Stomach (tissue), 19 donors: Measurements from ENCODE around the gene TEDC1. TPM values are rescaled to one million over a fixed set of nuclear protein-coding genes. Genes with fewer than 3 reads are reported as not detected.

ENCODE experiments used
- DNase-seq, 2 donors: peaks; one replicate each; pipeline versions ENCODE4 v3.0.0 to v3.0.0-alpha.2; 2013 to 2019
- H3K27ac ChIP-seq, 5 donors: fragments of 200-600 bp in 4 of 5; sonication (generic) in 4 of 5; one replicate each; pipeline ENCODE4 v1.5.1; 2013 to 2019; ENCODE audit warnings: mild to moderate bottlenecking in 1 of 5, moderate library complexity in 1 of 5
- H3K27me3 ChIP-seq, 3 donors: fragments of 200-600 bp; sonication (generic); one replicate each; pipeline ENCODE4 v1.5.1; 2017 to 2019; ENCODE audit warnings: mixed run types in 1 of 3
- H3K36me3 ChIP-seq, 4 donors: fragments of 200-600 bp; sonication (generic); 1 replicate in 3 of 4; 2 replicates in 1 of 4; pipeline ENCODE4 v1.5.1; 2016 to 2019
- H3K4me1 ChIP-seq, 4 donors: fragments of 200-600 bp; sonication (generic); one replicate each; pipeline ENCODE4 v1.5.1; 2016 to 2019
- H3K4me3 ChIP-seq, 4 donors: fragments of 200-600 bp; sonication (generic) in 3 of 4; one replicate each; pipeline ENCODE4 v1.5.1; 2016 to 2019; ENCODE audit warnings: mild to moderate bottlenecking in 1 of 4
- H3K9me3 ChIP-seq, 4 donors: fragments of 200-600 bp; sonication (generic); one replicate each; pipeline ENCODE4 v1.5.1; 2016 to 2019
- CTCF ChIP-seq, 7 experiments: fragments of 450-650 bp in 4 of 7; fragments of 200-600 bp in 3 of 7; sonication (generic) in 3 of 7; IDR thresholded peaks; one replicate each; pipeline ENCODE4 v1.5.1; 2016 to 2019; ENCODE audit warnings: antibody characterized with exemption in 7 of 7, control low read depth in 2 of 7, mild to moderate bottlenecking in 1 of 7
- EP300 ChIP-seq: sonication (generic); formaldehyde crosslinking; IDR thresholded peaks from one replicate; pipeline ENCODE4 v1.6.1; 2017; ENCODE audit warnings: antibody characterized with exemption
- POLR2A ChIP-seq, 4 donors: fragments of 450-650 bp; IDR thresholded peaks; one replicate each; pipeline ENCODE4 v1.6.1; 2016; ENCODE audit warnings: antibody characterized with exemption in 4 of 4, control low read depth in 2 of 4, mild to moderate bottlenecking in 1 of 4, moderate library complexity in 1 of 4
- POLR2AphosphoS5 ChIP-seq, 3 donors: sonication (generic); formaldehyde crosslinking; IDR thresholded peaks; one replicate each; pipeline ENCODE4 v1.6.1; 2016; ENCODE audit warnings: antibody characterized with exemption in 3 of 3
- WGBS, 5 donors: extraction: QIAGEN DNeasy Blood & Tissue Kit in 3 of 5; methylation state at CpG; one replicate each; pipeline versions ENCODE4 v1.1.5 to v1.1.7; 2013 to 2018; 5-methylcytosine and 5-hydroxymethylcytosine counted together
- intact Hi-C: fragments of 100-400 bp; cut with DNase I; formaldehyde crosslinking; loops from one replicate; pipeline ENCODE4 v1.15.1; 2023; ENCODE audit warnings: low total_unique reads
- long read RNA-seq, 10 donors: transcript quantifications; one replicate each; lab custom pipeline, GENCODE V29; 2026
- polyA plus RNA-seq, 3 donors: library from polyadenylated mRNA; stranded (reverse); fragments of 200-250 nt; gene quantifications; one replicate each; pipeline ENCODE4 v1.2.3, GENCODE V29; 2013
- total RNA-seq, 5 donors: library from RNA; depleted of rRNA; stranded (reverse); fragments of >200 nt; gene quantifications; one replicate each; pipeline versions ENCODE4 v1.1.0 to v1.2.3, GENCODE V29; 2014 to 2016
- donor health status: healthy with polysubstance abuse.
- donor health status: Bipolar disorder and iron deficiency.
- donor health status: healthy.

TEDC1 gene, protein sequence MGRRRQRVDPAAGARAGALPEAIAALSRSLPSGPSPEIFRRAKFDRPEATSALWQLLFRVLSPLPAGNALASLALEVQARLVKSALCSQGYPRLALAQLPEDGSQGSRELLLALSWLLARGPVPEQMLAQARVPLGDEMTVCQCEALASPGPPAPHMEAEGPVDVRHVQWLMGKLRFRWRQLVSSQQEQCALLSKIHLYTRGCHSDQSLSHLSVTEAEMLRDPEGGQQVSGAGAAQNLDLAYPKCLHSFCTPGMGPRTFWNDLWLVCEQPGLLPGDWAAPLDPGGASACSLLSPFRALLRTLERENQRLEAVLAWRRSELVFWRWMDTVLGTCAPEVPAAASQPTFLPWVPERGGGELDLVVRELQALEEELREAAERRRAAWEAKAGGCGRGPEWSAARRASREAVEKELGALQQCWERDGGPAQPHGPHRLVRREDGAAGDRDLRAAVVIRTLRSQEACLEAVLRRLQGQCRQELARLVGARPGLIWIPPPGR
- total RNA-seq, result 100 to 1,000 TPM in 1 of 5 donors, 10 to 100 TPM in 2, 1 to 10 TPM in 2; 3.0 to 167 (median 44.9) TPM
- polyA plus RNA-seq, result 10 to 100 TPM; 13.8 to 18.8 (median 17.1) TPM
- long read RNA-seq, donor 1, partial matches to known transcripts, result 0 of 2 reads
- long read RNA-seq, donor 1, other reads (novel, unspliced or antisense), result 0 of 2 reads
- long read RNA-seq, donor 2, partial matches to known transcripts, result 0 of 1 reads
- long read RNA-seq, donor 2, other reads (novel, unspliced or antisense), result 0 of 1 reads
- long read RNA-seq, donor 3, result 0 reads
- long read RNA-seq, donor 4, result 0 reads
- long read RNA-seq, donor 5, full-length matches to known transcripts, result 2 of 2 reads
- long read RNA-seq, donor 5, partial matches to known transcripts, result 0 of 2 reads
- long read RNA-seq, donor 5, other reads (novel, unspliced or antisense), result 0 of 2 reads
- long read RNA-seq, donor 6, partial matches to known transcripts, result 0 of 2 reads
- long read RNA-seq, donor 6, other reads (novel, unspliced or antisense), result 0 of 2 reads
- long read RNA-seq, donor 7, partial matches to known transcripts, result 0 of 1 reads
- long read RNA-seq, donor 7, other reads (novel, unspliced or antisense), result 0 of 1 reads
- long read RNA-seq, donor 8, partial matches to known transcripts, result 0 of 1 reads
- long read RNA-seq, donor 8, other reads (novel, unspliced or antisense), result 0 of 1 reads
- long read RNA-seq, donor 9, partial matches to known transcripts, result 0 of 2 reads
- long read RNA-seq, donor 9, other reads (novel, unspliced or antisense), result 0 of 2 reads
- long read RNA-seq, donor 10, result 0 reads

DNA sequence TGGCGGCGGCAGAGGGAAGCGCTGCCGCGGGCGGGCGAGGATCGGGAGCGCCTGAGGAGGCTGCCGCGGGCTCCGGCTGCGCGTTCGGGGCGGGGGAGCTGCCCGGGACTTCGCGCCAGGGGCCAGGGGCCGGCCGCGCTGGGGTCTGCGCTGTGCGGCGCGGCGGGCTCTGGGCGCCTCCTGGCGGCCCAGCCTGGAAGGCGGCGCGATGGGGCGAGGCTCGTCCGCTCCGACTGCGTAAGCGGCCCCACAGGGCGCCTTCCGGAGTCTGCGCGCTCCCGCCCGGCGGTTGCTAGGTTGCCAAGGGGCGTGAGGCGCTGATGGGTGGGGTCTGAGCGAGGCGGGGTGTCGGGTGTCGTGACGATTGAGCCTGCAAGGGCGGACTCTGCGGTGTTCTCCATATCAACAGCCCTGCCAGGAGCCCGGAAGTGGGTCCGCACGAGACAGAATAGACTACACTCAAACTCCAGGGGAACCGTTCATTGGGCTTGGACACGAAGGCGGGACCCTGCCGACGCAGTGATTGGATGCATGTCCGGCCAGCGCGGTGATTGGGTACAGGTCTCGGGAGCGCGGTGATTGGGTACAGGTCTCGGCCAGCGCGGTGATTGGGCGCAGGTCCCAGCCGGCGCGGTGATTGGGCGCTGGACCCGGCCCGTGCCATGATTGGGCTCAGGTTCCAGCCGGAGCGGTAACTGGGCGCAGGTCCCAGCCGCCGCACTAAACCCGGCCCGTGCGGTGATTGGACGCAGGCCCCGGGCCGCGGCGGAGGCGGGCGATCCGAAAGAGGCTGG is at the start of gene TEDC1:
TSS of gene TEDC1 (plus strand) at position 675 of the 794 bp plus-strand sequence. CDS start 130 bp downstream, outside the sequence.
- Histone ChIP-seq H3K4me1 (peaks cover 42 to 64% (median 60%) of the 10 kb centered on the region in 4 donors), H3K36me3 (no peaks in the 10 kb centered on the region), H3K4me3 (peak within 1 kb of the TSS; percentile 70 to 91 (median 78)), H3K27ac (peak within 1 kb of the TSS; percentile 94 to 97 (median 95)), H3K27me3 (peaks cover 0 to 32% (median 10%) of the 10 kb centered on the region in 3 donors), H3K9me3 (no peaks in the 10 kb centered on the region)
- intact Hi-C loops, result no loop called here
- TF ChIP-seq CTCF (IDR thresholded peaks at IDR 0.05) (peak in 5 of 7 experiments; percentile 48 to 94 (median 76)), EP300 (no peak), POLR2AphosphoS5 (IDR thresholded peaks at IDR 0.05) (peak; percentile 43 to 72 (median 63))
- 0 to 1% (median 0%) methylated on average over 28 to 94 of the region's 94 CpGs for WGBS, 5 donors
- DNase-seq, result peak; percentile 100

DNA sequence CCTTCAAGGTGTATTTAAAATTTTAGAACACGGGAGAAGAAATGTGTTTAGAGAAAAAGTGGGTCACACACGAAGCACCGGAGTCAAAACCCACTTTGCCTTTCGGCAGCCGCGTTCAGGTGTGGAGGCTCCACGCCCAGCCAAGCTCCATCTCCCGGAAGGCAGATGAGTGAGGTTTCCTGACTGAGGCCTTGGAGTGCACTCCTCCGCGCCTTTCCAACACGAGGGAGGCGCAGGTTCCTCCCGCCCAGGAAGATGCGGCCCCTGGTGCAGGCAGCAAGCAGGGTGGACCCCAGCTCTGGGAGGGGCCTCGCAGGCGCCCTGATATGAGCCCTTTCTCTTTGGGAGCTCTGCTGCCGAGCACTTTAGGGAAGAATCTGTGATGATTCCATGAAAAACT is 48.9 kb upstream of the TEDC1 start:
- intact Hi-C loops, result no loop called here
- H3K9me3 ChIP-seq, result no peaks in the 10 kb centered on the region
- peaks cover 0 to 16% (median 0%) of the 10 kb centered on the region in 4 donors for H3K4me1 ChIP-seq
- TF ChIP-seq EP300 (no peak), CTCF (IDR thresholded peaks at IDR 0.05) (no peak), POLR2A (IDR thresholded peaks at IDR 0.05) (no peak), POLR2AphosphoS5 (IDR thresholded peaks at IDR 0.05) (no peak)
- peaks cover 3 to 71% (median 46%) of the 10 kb centered on the region in 4 donors for H3K36me3 ChIP-seq
- 77 to 82% (median 79%) methylated on average over 17 of the region's 17 CpGs for WGBS, 5 donors
- H3K27ac ChIP-seq, result no peak overlapping the region
- no peaks in the 10 kb centered on the region for H3K27me3 ChIP-seq
- H3K4me3 ChIP-seq, result no peak overlapping the region
- DNase-seq, result no peak

- peaks cover 4 to 72% (median 46%) of the 10 kb centered on the region in 4 donors for H3K36me3 ChIP-seq
- no peak for DNase-seq
- H3K9me3 ChIP-seq, result no peaks in the 10 kb centered on the region
- no peak overlapping the region for H3K4me3 ChIP-seq
- H3K27me3 ChIP-seq, result no peaks in the 10 kb centered on the region
- peaks cover 0 to 9% (median under 1%) of the 10 kb centered on the region in 4 donors for H3K4me1 ChIP-seq
- 85 to 92% (median 86%) methylated on average over 4 to 12 of the region's 12 CpGs for WGBS, 5 donors
- TF ChIP-seq CTCF (IDR thresholded peaks at IDR 0.05) (no peak), EP300 (no peak), POLR2A (IDR thresholded peaks at IDR 0.05) (no peak), POLR2AphosphoS5 (IDR thresholded peaks at IDR 0.05) (no peak)
- intact Hi-C loops, result no loop called here
- no peak overlapping the region for H3K27ac ChIP-seq
These were observed 48.2 kb upstream of the TEDC1 start for GRCh38 chr14:105442834-105443233.
